SK-N-MC (cell line): ENCODE data around the gene IGF2BP2.

Experiments used
- EZH2 ChIP-seq: fragments of 200-600 bp; sonication (generic); IDR thresholded peaks from one replicate; pipeline ENCODE4 v1.6.1; 2017; ENCODE audit warnings: antibody characterized with exemption
- FOXP2 ChIP-seq: optimal IDR thresholded peaks from 2 replicates; pipeline ENCODE3; 2011; ENCODE audit warnings: mild to moderate bottlenecking, moderate library complexity; ENCODE audit not compliant: insufficient read depth; ENCODE audit errors: extremely low read length, control extremely low read depth
- POLR2AphosphoS5 ChIP-seq: IDR thresholded peaks from 2 replicates; pipeline ENCODE4 v1.6.1; 2012; ENCODE audit warnings: mild to moderate bottlenecking, low read depth, low read length, borderline replicate concordance

GRCh38 chr3:185623939-185624665 is 200.7 kb downstream of the IGF2BP2 start:
- no peak for TF ChIP-seq POLR2AphosphoS5
- no peak for TF ChIP-seq EZH2
- no peak for TF ChIP-seq FOXP2
